HG03095 (cell line): ENCODE results near the gene ADRB2.
"Not testable (repeated sequence)": the region's sequence is repeated elsewhere in the genome, so short reads cannot be mapped to it uniquely, and the experiment has no call there.

Experiments
- ATAC-seq: cut with Tn5 transposase; IDR thresholded peaks from one replicate; pipeline ENCODE4 v1.9.1; 2021; ENCODE audit warnings: moderate library complexity; ENCODE audit not compliant: unreplicated experiment

ADRB2 gene

GRCh38 chr5:148826053-148826738 is at the start of gene ADRB2:
ADRB2 (plus strand) TSS chr5:148826611; CDS start chr5:148826832, 221 bp downstream.
- ATAC-seq, result peak; percentile 98

DNA sequence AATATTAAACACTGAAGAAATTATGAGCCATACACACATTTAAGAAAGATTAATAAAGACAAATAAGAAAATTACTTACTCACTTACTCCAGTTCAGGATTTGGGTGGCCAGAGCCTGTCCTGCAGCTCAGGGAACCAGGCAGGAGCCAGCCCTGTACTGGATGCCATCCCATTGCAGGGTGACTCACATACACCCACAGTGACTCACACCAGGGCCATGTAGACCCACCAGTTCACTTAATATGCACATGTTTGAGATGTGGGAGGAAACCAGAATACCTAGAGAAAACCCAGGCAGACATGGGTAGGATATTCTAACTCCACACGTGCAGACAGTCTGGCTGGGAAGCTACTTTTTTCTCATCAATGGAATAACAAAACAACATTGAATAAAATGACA is 49.6 kb upstream of the ADRB2 start:
- no peak for ATAC-seq

- no peak for ATAC-seq
These were observed 47.5 kb upstream of the ADRB2 start for GRCh38 chr5:148778882-148779281.

GRCh38 chr5:148780711-148781110 is 45.7 kb upstream of the ADRB2 start:
- ATAC-seq, result no peak

- ATAC-seq, result no peak
These were observed 44.6 kb upstream of the ADRB2 start for GRCh38 chr5:148781766-148782165.

GRCh38 chr5:148785223-148785622 is 41.2 kb upstream of the ADRB2 start:
- no peak for ATAC-seq

DNA sequence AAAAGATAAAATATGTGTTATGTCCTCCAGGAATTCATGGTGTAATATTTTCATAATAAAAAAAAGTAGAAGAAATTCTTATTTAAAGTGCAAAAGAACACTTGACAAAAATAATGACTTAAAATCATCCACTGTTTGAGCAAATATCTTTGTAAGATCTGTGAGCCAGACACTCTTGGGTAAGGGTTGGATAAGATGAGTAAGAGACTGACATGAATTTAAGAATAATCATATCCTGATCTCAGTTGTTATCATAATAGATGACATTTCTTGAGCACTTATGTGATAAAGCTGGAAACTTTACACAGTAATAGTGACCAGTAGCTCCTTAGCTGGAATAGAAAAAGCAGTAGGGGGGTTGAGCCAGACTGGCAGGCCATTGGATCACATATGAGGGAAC is 40.0 kb upstream of the ADRB2 start:
- ATAC-seq, result no peak

DNA sequence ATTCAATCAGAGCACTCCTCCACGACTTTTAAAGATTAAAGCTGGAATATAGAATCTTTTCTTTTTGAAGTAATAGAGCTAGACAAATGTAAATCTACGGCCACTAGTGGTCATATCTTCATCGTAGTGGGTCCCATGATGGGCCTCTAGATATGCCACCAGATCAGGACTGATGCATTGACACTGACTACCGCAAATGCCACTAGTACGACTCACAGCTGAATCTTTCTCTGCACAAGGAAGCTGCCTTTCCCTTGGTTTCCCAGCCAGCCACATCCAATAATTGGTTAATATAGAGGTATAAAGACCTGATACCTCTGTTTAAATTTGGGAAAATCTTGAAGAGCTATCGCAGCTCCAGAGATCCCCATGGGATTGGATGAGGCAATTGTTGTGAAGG is 37.8 kb upstream of the ADRB2 start:
- ATAC-seq, result no peak

- peak; percentile 26 for ATAC-seq
These were observed 35.7 kb upstream of the ADRB2 start for GRCh38 chr5:148790545-148791333.

- ATAC-seq, result peak; percentile 97
These were observed 35.1 kb upstream of the ADRB2 start for GRCh38 chr5:148791334-148791667.

DNA sequence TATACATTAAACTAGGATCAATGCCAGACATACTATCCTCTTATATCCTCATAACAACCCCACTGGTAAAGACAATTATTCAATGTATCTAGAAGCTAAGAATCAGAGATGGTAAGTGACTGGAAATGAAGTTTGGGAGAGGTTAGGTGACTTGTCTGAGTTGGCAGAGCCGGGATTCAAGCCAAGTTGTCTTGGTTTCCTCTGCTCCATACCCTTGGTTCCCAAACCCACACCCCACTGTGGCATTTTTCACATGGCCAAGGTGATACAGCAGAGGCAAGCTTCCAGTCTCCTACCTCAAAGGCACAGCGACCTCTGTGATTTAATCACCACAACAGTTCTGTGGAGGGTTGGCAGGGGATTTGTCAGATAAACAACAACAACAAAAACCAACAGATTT is 34.7 kb upstream of the ADRB2 start:
- no peak for ATAC-seq

DNA sequence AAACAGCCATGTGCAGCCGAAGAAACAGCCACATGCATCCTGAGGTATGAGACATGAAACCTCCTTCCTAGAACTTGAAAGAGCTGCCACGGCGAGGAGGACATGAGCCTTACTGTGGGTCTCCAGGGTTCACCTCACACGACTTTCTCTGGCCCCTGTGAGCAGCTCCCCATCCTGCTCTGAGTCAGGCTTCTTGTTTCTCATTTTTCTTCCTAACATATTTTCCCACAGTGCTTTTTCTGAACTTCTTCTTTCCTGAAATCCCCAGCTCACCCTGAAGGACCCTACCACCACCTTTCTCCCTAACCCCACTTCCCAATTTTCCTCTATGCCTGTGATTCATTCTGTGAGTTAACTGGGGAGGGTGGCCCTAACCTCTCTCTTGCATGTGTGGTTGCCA is 33.7 kb upstream of the ADRB2 start:
- ATAC-seq, result no peak

DNA sequence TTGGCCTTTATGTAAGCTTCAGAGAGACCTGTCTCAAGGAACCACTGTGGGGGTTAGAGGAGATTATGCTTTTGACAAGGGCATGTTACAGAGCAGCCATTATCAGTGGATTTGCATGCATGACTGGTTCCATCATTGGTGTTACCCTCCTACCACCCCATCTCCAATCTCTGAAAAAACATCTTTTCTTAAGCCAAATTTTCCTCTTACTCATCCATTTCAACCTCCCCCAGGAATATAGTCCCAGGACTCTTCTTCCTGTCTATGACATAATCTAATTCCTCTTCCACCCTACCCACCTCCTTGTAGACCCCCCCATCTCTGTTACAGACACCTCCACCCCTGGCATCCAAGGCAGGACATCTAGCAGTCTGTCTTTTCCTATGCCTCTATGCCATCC is 33.1 kb upstream of the ADRB2 start:
- no peak for ATAC-seq

DNA sequence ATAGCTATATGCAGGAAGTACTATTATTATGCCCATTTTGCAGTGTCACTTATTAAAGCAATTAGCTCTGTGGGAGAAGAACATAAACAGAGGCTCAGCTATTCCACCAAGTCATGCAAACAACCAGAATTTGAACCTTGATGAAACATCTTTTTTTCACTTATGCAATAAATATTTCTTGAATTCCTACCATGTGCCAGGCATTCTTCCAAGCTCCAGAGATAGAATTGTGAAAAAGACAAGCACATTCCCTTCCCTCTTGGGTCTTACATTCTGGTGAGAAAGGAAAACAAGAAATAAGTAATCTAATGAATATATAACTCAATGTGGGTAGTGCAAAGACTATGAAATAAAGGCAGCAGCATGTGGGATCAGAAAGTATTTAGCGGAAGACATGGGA is 32.1 kb upstream of the ADRB2 start:
- ATAC-seq, result no peak

DNA sequence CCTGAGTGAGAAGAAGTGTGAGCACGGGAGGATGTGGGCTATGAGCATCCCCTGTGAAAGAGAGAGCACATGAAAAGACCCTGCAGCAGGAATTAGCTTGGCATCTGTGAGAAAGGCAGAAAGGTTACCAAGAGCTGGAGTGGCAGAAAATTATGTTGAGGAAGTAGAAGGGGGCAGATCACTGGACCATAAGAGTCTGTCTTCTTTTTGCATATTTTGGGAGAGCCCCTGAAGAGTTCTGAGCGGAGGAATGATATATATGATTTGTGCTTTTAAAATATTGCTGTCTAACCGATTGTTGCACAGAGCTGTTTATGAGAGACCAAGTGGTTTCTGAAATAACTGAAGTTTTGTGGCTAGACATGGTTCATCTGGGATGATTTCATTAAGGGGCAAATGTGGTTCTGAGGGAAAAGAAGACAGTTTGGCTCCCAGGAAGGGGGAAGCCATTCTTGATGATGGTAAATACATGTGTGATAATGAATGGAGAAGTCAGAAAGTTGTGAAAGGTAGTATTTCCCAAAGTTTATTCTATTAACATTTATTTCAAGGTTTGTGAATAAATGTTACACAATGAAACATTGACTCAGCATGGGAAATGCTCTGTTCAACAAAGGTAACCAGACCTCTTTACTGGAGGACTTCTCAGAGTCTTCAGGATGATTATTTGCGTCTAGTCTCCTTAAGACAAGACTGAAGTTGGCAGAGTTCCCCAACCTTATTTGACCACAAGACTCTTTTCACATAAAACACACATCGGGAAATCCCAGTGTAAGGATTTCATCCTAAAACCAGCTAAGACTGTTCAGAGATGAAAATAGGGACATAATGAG is 31.5 kb upstream of the ADRB2 start:
- peak; percentile 39 for ATAC-seq

DNA sequence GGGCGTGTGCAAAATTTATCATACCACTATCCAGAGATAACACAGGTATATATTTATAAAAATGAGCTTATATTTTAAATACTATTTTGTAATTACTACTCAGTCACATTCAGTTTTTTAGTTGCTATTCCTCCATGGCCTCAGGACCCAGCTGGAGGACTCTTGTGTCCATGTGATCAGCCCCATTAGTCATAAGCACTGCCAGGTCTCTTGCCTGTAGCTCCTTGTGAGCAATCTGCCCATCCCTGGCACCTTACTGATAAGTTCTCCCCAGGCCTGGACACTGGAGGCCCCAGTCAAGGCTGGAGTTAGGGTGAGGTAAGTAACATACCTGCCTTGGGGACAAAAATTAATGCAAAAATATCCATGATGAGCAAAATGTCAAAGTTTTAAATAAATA is 29.5 kb upstream of the ADRB2 start:
- ATAC-seq, result no peak

- ATAC-seq, result no peak
These were observed 27.6 kb upstream of the ADRB2 start for GRCh38 chr5:148798786-148799185.

GRCh38 chr5:148799737-148800527 is 26.5 kb upstream of the ADRB2 start:
- no peak for ATAC-seq

DNA sequence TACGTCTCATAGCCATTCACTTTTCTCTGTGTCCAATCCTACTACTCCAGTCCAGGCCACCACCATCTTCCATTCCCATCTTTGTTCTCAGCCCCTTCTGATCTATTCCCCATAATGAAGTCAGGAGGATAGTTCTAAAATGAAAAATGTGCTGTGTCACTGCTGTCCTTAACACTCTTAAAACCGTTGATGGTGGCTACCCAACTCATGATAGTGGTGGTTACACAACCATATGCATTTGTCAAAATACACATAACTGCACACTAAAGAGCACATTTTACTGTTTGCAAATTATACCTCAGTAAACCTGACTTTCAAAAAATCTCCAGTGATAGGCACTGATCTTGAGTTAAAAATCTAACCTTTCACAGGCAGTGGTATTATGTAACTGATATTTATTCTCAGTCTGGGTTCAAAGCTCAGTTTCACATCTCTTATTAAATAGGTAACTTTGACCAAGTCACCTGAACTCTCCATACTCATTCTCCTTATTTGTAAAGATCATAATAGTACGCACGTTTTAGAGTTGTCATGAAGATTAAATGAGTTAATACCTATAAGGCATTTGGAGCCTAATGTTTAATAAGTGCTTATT is 24.6 kb upstream of the ADRB2 start:
- no peak for ATAC-seq

DNA sequence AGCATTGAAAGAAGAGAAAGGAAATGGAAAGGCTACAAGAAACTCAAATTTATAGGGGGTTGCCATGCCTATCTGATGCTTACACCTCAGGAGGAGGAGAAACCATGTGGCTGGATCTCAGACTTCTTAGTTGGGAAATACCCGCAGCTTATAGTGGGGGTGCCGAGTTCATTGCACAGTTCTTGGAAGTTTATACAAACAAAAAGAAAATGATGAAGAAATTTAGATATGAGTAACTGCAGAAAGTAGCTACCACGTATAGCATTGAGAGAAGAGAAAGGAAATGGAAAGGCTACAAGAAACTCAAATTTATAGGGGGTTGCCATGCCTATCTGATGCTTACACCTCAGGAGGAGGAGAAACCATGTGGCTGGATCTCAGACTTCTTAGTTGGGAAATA is 23.0 kb upstream of the ADRB2 start:
- not testable (repeated sequence) for ATAC-seq

- ATAC-seq, result no peak
These were observed 22.0 kb upstream of the ADRB2 start for GRCh38 chr5:148804393-148804792.
